Activated CD4-positive, alpha-beta T cell treated with anti-CD3 and anti-CD28 coated beads for 24 hours (primary cell): Measurements from ENCODE around the gene HMGN4.
"Not testable (repeated sequence)": the region's sequence is repeated elsewhere in the genome, so short reads cannot be mapped to it uniquely, and the experiment has no call there.

Experiments used
- DNase-seq, 2 donors: peaks; one replicate each; pipeline ENCODE4 v3.0.0-alpha.2; 2020; ENCODE audit warnings: low read depth in 2 of 2

HMGN4 gene

DNA sequence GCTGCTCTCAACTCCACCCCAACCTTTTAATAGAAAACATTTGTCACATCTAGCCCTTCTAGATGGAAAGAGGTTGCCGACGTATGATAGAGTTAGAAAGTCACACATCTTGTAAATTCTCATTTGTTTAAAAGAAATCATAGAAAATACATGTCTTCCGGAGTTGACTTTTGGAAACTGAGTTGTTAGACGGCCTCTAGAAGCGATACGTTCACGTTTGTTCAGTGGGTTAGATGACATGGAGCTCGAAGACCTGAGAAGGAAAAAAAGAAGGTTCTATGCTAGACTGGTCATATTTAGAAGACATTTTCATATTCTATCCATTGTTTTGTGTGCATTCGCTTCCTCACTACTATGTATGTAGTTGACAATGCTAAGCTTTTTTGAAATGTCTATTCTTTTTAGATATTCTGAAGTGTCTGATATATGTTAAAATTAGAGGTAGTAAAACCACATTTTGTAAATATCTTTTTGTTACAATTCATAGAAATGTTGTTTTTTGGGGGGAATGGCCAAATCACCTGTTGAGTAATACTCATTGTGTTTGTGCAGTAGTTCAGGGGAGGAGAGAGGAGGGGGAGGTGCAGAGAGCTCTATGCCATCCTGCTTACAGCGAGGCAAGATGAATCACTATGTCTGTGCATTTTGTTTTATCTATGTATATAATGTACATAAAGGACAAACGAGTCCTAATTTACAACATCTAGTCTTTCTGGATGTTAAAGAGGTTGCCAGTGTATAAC lies 15.5 kb upstream of the HMGN4 start:
- not testable (repeated sequence) for DNase-seq

DNA sequence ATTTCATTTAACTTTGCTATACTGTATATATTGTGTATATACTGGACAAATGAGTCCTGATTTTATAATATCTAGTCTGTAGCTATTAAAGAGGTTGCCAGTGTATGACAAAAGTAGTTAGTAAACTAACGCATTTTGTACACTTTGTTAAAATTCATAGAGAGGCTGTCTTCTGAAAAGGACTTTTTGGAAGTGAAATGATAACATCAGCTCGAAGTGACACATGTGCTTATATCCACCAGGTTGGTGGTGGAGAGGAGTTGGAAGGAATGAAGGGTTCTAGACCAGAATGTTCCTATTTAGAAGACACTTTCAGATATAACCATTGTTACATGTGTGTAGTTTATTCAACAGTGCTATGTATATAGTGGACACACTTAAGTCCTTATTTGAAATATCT lies 13.9 kb upstream of the HMGN4 start:
- not testable (repeated sequence) for DNase-seq

DNA sequence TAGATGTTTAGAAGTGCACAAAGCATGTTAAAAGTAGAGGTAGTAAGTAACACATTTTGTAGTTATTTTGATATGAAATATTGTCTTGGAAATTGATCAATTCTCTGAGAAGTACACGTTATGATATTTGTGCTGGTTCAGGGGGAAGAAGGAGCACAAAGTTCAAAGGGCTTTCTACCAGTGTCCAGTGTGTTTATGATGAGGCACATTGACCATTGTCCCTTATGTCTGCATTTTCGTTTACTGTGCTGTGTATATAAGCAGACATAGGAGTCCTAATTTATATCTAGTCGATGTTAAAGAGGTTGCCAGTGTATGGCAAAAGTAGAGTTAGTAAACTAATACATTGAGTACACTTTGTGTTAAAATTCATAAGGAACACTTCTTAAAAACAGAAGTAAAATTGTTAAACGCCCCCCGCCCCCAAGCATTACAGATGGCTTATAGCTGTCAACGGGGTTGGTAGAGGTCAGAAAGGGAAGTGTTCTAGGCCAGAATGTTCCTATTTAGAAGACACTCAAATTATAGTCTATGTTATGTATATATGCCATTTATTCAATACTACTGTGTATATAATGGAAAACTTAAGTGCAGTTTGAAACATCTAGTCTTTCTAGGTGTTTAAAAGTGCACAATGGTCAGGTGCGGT lies 13.3 kb upstream of the HMGN4 start:
- DNase-seq = no peak

DNA sequence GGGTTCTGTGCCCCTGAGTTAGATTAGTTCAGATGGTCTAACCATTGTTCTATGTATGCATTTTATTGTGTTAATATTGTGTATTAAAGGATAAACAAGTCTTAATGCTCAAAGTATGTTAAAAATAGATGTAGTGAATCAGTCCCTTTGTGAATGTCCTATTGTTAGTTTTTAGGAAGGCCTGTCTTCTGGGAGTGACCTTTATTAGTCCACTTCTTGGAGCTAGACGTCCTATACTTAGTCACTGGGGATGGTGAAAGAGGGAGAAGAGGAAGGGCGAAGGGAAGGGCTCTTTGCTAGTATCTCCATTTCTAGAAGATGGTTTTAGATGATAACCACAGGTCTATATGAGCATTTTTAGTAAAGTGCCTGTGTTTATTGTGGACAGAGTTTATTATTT lies 12.3 kb upstream of the HMGN4 start:
- DNase-seq = no peak

DNA sequence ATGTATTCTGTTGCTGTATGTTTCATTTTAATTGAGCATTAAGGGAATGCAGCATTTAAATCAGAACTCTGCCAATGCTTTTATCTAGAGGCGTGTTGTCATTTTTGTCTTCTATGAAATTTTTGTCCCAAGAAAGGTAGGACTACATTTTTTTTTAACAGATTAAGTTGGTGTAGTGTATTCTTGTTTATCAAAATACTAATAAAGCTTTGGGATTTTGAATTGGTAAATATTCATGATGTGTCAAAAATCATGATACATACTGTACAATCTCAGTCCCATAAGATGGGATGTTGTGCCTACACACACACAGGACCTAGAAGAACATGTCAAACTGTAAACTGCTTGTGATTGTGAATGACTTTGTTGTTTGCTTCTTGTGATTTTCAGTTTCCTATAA lies 11.2 kb upstream of the HMGN4 start:
- DNase-seq = no peak

DNA sequence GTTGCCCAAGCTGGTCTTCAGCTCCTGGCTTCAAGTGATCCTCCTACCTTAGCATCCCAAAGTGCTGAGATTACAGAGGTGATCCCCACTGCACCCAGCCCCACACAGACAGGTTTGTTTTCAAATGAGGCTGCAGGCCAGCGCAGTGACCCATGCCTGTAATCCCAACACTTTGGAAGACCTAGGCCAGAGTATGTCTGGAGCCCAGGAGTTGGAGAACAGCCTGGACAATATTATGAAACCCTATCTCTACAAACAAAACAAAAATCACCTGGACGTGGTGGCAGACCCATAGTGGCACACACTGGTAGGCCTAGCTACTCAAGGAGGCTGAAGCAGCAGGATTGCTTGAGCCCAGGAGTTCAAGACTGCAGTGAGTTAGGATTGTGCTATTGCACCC lies 8.0 kb upstream of the HMGN4 start:
- no peak for DNase-seq

DNA sequence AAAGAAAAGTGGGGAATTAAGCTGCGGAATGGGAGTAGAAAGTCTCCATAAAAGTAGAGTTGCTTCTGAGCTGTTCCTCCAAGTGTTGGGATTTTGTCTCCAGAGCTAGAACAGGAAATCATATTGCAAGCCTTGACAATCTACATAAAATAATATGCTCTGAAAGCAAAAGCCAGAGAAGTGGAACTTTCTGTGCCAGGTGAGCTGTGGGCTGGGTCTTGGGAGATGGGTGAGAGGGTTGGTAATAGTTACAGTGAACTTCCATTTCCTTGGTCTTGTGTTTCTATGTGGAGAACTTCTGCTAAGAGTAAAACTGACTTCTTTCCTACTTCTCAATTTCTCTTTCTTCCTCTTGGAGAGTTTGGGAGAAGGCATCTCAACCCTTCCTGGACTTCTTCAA lies 6.3 kb upstream of the HMGN4 start:
- no peak for DNase-seq

- DNase-seq = peak; percentile 93
These were observed 5.3 kb upstream of the HMGN4 start for GRCh38 chr6:26532699-26533531.

GRCh38 chr6:26533532-26533931 lies 4.6 kb upstream of the HMGN4 start:
- no peak for DNase-seq

DNA sequence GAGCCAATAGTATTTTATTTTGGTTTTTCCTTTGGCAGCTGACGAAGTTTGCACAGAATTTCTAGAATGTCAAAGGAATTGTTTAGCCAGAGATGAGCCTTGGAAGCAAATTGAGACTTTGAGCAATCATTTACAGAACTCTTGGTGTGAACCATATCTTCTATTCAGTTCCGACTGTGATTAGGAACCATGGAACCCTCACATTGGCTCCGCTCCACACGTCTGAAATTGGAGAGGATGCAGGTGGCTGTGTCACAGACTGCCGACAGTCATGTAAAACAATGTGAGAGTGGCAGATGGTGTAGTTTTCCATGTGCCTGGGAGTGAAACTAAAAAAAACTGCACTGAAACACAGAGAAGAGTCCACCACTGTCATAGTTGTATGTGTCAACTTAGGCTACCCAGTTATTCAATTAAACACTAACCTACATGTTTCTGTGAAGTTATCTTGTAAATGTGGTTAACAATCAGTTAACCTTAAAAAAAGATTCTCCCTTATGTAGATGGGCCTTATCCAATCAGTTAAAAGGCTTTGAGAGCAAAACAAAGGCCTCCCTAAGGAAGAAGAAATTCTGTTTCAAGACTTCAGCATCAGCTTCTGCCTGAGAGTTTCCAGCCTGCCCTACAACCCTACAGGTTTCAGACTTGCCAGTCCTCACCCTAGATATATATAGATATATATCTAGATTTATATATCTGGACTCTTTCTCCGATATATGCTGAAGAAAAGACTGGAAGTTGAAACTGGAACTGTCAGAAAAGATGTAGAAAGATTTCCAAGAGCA lies 3.3 kb upstream of the HMGN4 start:
- DNase-seq = no peak

DNA sequence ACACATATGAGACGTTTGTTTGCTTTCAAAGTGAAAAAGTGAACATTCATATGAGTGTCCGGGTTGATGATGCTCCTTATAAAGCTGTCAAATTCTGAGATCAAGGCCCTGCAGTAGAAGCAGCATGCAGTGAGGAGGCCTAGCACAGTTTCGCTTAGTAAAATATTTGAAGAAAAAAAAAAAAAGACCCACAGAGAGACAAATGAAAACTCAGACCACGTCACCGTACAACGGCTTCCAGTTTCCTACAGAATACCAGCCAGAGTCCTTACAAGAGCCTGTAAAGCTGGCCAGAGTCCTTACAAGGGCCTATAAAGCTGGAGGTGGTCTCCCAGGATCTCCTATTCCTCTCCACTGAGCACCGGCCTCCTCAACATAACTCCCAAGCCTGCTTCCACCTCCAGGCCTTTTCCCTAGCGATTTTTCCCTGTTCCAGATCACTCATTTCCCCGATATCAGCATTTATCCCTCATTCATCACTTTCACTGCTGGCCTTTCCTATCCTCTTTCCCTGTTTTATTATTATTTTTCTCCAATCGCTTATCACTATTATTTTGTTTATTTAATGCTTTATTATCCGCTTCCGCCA lies 1.5 kb upstream of the HMGN4 start:
- no peak for DNase-seq

DNA sequence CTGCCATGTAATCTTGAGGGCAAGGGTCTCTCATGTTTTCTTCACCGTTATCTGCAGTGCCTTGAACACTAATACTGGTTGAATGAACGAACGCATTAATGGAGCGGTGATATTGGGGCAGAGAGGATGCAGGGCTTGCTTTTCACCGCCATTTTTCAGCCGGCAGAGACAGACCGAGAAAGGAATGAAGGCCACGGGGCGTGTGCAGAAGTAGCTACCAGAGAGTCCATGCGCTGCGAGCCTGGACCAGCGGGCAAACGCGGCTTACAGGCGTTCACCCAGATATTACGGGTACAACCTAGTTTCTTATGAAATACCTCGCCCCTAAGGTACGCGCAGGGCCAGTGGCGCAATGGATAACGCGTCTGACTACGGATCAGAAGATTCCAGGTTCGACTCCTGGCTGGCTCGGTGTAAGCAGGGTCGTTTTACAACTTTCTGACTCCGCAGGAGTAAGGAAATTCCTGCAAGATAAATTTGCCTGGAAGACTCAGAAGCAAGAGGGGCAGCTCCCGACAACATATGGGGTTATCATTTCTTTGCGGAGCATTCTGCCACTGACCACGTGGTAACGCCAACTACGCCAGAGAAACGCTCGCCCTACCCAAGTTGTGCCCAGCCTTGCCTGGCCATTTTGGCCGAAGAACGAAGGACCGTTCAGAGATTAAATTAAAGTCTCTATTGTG lies 863 bp upstream of the HMGN4 start:
- peak; percentile 82 to 87 for DNase-seq

DNA sequence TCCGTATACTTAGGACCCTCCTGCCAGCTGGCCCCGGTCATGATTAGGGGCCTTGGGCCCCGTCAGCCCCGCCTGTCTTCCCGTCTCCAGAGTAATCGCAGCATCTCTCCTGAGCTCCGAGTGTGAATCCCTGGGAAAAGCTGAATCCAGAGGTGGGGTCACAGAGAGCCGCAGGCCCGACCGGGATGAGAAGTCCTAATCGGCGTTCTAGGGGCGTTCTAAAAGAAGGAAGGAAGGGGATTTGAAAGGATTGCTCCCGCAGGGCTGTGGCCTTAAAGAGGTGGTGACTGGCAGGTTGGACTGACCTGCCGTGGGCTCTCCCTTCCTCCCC lies 371 bp downstream of the HMGN4 start:
- no peak for DNase-seq

DNA sequence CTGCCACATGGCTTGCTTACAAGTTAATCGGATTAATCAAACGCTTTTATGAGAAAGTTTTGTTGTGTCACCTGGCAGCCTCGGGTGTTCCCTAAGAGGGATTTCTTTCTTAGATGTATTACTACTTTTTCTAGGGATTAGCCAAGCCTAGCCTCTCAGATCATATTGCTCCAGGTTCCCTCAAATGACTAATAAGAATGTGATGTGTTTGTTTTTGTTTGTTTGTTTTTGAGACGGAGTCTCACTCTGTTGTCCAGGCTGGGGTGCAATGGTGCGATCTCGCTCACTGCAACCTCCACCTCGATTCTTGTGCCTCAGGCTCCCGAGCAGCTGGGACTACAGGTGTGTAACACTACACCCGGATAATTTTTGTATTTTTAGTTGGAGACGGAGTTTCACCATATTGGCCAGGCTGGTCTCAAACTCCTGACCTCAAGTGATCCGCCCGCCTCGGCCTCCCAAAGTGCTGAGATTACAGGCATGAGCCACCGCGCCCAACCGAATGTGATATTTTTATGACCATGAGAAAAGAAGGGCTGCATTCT lies 977 bp downstream of the HMGN4 start:
- DNase-seq = no peak

GRCh38 chr6:26541579-26541978 lies 3.4 kb downstream of the HMGN4 start:
- DNase-seq = no peak

- DNase-seq = no peak
These were observed 5.8 kb downstream of the HMGN4 start for GRCh38 chr6:26543953-26544352.

DNA sequence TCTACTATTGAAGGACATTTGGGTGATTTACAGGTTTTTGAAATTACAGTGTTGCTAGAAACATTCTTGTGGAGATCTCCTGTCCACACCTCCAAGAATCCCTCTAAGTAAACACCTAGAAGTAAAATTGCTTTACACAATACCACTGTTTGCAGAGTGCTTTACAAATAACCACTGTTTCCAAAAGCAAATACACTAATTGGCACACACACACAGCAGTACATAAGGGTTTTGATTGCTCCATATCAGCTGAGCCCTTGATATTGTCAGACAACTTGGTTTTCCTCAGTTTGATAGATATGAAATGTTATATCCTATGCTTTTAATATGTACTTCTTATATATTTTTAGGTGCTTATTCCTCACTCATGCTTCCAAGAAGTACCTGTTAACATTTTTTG lies 6.3 kb downstream of the HMGN4 start:
- no peak for DNase-seq

DNA sequence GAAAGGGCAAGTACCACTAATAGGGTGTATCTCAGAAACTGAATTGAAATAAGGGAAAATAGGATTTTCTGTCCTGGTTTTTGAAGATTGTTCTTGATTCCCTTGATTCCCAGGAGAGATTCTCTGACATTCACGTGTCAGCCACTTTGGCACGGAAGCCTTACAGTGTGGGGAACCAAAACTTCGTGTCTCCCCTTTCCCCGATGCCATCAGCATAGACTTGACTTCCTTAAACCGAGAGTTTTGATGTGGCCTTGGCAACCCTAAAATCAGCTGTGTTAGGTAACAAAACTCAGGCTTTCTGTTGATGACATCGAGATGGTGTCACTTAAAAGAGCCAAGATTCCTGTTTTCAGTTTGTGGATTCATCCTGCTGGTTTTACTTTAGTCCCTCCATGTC lies 7.5 kb downstream of the HMGN4 start:
- no peak for DNase-seq

- not testable (repeated sequence) for DNase-seq
These were observed 9.2 kb downstream of the HMGN4 start for GRCh38 chr6:26547363-26547762.

DNA sequence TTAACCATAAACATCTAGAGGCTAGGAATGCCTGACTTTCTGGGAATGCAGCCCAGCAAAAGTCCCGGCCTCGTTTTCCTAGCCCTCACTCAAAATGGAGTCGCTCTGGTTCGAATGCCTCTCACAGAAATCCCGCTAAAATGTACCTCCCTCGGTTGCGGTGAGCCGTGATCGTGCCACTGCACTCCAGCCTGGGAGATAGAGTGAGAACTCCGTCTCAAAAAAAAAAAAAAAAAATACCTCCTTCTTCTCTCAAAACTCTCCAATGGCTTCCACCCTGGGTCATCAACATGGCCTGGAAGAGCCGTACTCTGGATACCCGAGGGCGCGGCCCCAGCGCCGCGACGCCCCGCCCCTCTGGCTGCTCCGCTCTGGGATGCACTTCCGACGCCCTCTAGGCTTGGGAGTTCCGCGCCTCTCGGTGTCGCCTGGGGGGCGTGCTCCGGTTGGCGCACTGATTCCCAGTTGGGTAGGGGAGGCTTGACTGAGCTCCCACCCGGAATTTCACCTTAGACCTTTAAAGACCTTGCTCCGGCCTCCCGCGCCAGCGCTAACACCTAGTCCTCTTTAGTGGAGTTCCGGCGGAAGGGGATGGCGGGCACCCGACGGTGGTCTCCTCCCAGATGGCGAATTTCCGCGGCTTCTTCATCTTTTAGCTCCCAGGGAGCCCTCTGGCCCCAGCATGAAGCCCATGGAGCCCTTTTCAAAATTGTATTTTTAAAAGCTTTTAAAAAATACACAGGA lies 12.3 kb downstream of the HMGN4 start:
- DNase-seq = peak; percentile 33 to 47
